Panc1 (cell line): Measurements from ENCODE around the gene FJX1. TPM values are rescaled to one million over a fixed set of nuclear protein-coding genes. Genes with fewer than 3 reads are reported as not detected.

ENCODE experiments used
- ATAC-seq: fragments of 200-7000 bp; cut with Tn5 transposase; 2 replicates; pipeline ENCODE4 v1.9.1; 2020; ENCODE audit warnings: mild to moderate bottlenecking, moderate library complexity
- BruUV-seq: library from RNA; stranded (reverse); fragments of 400-500 nt; replicated peaks from 2 replicates; lab custom pipeline; 2021; lab: Mats Ljungman, UMichigan
- CTCF ChIA-PET: fragments of 300-600 bp; sonication (Branson Sonifier 250); formaldehyde crosslinking; loops from one replicate; lab custom pipeline; 2022; ENCODE audit warnings: antibody characterized with exemption; lab: Charles Lee
- POLR2A ChIA-PET: fragments of 300-600 bp; sonication (Branson Sonifier 250); formaldehyde crosslinking; loops from one replicate; lab custom pipeline; 2022; ENCODE audit warnings: antibody characterized with exemption; lab: Charles Lee
- DNase-seq: peaks from one replicate; pipeline ENCODE4 v3.0.0-alpha.2; 2010; ENCODE audit warnings: low read depth, low spot score
- H3K27ac ChIP-seq: 2 replicates; pipeline ENCODE4 v1.5.1; 2011; ENCODE audit warnings: mild to moderate bottlenecking, low read length, inconsistent platforms
- H3K27me3 ChIP-seq: fragments of 200-500 bp; sonication (Bioruptor generic); 2 replicates; pipeline ENCODE4 v1.6.0; 2014; ENCODE audit warnings: low read length, inconsistent platforms; ENCODE audit not compliant: control insufficient read depth, insufficient read depth
- H3K36me3 ChIP-seq: fragments of 200-500 bp; sonication (Bioruptor generic); 2 replicates; pipeline ENCODE4 v1.5.1; 2014; ENCODE audit warnings: inconsistent platforms, mild to moderate bottlenecking, low read length, moderate library complexity; ENCODE audit not compliant: control insufficient read depth, insufficient read depth
- H3K4me1 ChIP-seq: 2 replicates; pipeline ENCODE4 v1.5.1; 2011; ENCODE audit warnings: inconsistent platforms, mild to moderate bottlenecking, low read length, moderate library complexity; ENCODE audit not compliant: control insufficient read depth, insufficient read depth
- H3K4me3 ChIP-seq, 2 experiments: 2 replicates each; pipeline ENCODE4 v1.5.1; 2011 to 2012; ENCODE audit warnings: low read depth in 2 of 2, low read length in 2 of 2, mild to moderate bottlenecking in 2 of 2, inconsistent platforms in 1 of 2, moderate library complexity in 1 of 2
- H3K9me3 ChIP-seq: fragments of 200-500 bp; sonication (Bioruptor generic); 2 replicates; pipeline ENCODE4 v1.5.1; 2014; ENCODE audit warnings: low read depth, mild to moderate bottlenecking, inconsistent platforms, low read length, moderate library complexity; ENCODE audit not compliant: control insufficient read depth, insufficient read depth
- POLR2AphosphoS5 ChIP-seq: IDR thresholded peaks from 2 replicates; pipeline ENCODE4 v1.6.1; 2012; ENCODE audit warnings: mild to moderate bottlenecking, low read depth, low read length, moderate library complexity
- SIN3A ChIP-seq: IDR thresholded peaks from 2 replicates; pipeline ENCODE4 v1.6.1; 2012; ENCODE audit warnings: low read depth, mild to moderate bottlenecking, low read length, moderate library complexity, borderline replicate concordance; ENCODE audit not compliant: insufficient read depth
- TCF7L2 ChIP-seq: IDR thresholded peaks from 2 replicates; pipeline ENCODE4 v1.6.1; 2011; ENCODE audit warnings: mild to moderate bottlenecking, low read depth, low read length, inconsistent platforms
- in situ Hi-C: cut with HindIII; loops from 2 replicates; pipeline ENCODE4 v1.10.0; 2016; ENCODE audit warnings: low sequenced_read_pairs, low pct_unique_long_range_greater_than_20kb
- intact Hi-C: fragments of 100-400 bp; cut with micrococcal nuclease; formaldehyde crosslinking; loops from one replicate; pipeline ENCODE4 v1.10.0; 2022; ENCODE audit not compliant: unreplicated experiment
- total RNA-seq: library from RNA; stranded (reverse); gene quantifications from one replicate; pipeline ENCODE4 v1.2.1, GENCODE V29; 2021; ENCODE audit not compliant: unreplicated experiment
- TF ChIP-seq, protein P1 (sequence below): fragments of 450-650 bp; IDR thresholded peaks from 2 replicates; pipeline ENCODE4 v1.5.1; 2017; ENCODE audit warnings: mild to moderate bottlenecking
- TF ChIP-seq, protein P2 (sequence below), 2 experiments: IDR thresholded peaks; 2 replicates each; pipeline ENCODE4 v1.6.1; 2011 to 2012; ENCODE audit warnings: low read depth in 2 of 2, control low read depth in 1 of 2, low read length in 1 of 2, mild to moderate bottlenecking in 1 of 2, moderate library complexity in 1 of 2; ENCODE audit not compliant: insufficient read depth in 1 of 2

The FJX1 gene
- total RNA-seq, 1 experiment from 2014 or later = 31.1 TPM

DNA sequence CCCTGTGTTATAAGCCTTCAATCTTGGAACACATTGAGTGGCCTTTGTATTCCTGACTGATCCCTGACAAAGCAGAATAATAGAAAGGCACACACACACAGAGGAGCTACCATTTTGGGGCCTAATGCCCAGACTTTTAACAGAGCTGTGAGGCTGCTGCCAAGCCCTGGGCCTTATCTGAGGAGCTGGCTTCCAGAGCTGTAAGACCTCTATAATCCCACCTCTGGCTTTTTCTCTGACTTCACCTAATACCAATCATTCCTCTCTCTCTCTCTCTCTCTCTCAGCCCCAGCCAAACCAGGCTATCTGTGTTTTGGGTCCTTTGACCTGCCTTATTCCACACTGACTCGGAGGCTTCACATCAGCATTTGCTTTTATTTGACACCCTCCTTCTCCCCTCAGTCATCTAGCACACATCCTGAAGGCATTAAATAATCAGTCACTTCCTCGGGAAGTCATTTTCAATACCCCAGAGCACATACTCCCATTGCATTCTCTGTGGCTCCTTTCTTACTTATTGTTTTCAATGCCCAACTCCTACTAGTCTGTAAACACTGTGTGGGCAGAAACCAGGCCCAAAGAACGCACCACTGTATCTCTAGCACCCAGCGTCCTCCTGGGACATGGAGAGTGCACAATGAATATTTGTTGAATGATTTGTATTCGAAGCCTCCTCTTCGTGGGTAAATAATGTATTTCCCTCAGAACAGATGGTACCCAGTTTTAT is 23.1 kb downstream of the FJX1 start:
- ATAC-seq (no peak), DNase-seq (no peak)
- ChIA-PET CTCF (no interaction called here), POLR2A (no interaction called here)
- H3K36me3 ChIP-seq = no peaks in the 10 kb centered on the region
- H3K9me3 ChIP-seq = no peaks in the 10 kb centered on the region
- no peak overlapping the region for H3K27ac ChIP-seq
- no TSS peak for BruUV-seq
- H3K4me3 ChIP-seq = no peak overlapping the region
- H3K4me1 ChIP-seq = no peaks in the 10 kb centered on the region
- TF ChIP-seq, protein P1, sequence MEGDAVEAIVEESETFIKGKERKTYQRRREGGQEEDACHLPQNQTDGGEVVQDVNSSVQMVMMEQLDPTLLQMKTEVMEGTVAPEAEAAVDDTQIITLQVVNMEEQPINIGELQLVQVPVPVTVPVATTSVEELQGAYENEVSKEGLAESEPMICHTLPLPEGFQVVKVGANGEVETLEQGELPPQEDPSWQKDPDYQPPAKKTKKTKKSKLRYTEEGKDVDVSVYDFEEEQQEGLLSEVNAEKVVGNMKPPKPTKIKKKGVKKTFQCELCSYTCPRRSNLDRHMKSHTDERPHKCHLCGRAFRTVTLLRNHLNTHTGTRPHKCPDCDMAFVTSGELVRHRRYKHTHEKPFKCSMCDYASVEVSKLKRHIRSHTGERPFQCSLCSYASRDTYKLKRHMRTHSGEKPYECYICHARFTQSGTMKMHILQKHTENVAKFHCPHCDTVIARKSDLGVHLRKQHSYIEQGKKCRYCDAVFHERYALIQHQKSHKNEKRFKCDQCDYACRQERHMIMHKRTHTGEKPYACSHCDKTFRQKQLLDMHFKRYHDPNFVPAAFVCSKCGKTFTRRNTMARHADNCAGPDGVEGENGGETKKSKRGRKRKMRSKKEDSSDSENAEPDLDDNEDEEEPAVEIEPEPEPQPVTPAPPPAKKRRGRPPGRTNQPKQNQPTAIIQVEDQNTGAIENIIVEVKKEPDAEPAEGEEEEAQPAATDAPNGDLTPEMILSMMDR = no peak
- TF ChIP-seq, protein P2, sequence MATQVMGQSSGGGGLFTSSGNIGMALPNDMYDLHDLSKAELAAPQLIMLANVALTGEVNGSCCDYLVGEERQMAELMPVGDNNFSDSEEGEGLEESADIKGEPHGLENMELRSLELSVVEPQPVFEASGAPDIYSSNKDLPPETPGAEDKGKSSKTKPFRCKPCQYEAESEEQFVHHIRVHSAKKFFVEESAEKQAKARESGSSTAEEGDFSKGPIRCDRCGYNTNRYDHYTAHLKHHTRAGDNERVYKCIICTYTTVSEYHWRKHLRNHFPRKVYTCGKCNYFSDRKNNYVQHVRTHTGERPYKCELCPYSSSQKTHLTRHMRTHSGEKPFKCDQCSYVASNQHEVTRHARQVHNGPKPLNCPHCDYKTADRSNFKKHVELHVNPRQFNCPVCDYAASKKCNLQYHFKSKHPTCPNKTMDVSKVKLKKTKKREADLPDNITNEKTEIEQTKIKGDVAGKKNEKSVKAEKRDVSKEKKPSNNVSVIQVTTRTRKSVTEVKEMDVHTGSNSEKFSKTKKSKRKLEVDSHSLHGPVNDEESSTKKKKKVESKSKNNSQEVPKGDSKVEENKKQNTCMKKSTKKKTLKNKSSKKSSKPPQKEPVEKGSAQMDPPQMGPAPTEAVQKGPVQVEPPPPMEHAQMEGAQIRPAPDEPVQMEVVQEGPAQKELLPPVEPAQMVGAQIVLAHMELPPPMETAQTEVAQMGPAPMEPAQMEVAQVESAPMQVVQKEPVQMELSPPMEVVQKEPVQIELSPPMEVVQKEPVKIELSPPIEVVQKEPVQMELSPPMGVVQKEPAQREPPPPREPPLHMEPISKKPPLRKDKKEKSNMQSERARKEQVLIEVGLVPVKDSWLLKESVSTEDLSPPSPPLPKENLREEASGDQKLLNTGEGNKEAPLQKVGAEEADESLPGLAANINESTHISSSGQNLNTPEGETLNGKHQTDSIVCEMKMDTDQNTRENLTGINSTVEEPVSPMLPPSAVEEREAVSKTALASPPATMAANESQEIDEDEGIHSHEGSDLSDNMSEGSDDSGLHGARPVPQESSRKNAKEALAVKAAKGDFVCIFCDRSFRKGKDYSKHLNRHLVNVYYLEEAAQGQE (IDR thresholded peaks at IDR 0.05; ENCODE audit: insufficient read depth in 1 of 2, low read depth in 2 of 2, low read length in 1 of 2) = no peak
- TF ChIP-seq SIN3A = no peak
- TF ChIP-seq TCF7L2 = no peak
- TF ChIP-seq POLR2AphosphoS5 = no peak
- intact Hi-C loops = no loop called here
- H3K27me3 ChIP-seq = no peaks in the 10 kb centered on the region; the same call in 1 of the 2 replicates
- in situ Hi-C loops = no loop called here

DNA sequence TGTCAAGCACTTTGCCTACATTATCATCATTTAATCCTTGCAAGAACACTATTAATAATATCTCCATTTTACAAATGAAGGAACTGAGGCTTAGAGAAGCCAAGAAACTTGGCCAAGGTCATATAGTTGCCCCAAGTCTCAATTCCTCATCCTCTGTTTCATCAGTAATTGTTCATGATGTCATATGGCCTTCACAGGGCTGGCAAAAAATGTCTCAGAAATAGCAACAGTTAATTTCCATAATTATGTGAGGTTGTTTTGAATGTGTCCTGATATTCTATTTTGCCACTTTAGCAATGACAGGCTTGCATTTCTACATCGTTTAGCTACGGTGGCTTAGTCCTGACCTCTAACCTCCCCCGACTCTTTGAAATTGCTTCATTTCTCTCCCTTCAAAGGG is 23.7 kb downstream of the FJX1 start:
- in situ Hi-C loops (no loop called here), intact Hi-C loops (no loop called here)
- no peaks in the 10 kb centered on the region for H3K4me1 ChIP-seq
- no TSS peak for BruUV-seq
- H3K9me3 ChIP-seq = no peaks in the 10 kb centered on the region
- DNase-seq (no peak), ATAC-seq (no peak)
- TF ChIP-seq, protein P2 (IDR thresholded peaks at IDR 0.05; ENCODE audit: insufficient read depth in 1 of 2, low read depth in 2 of 2, low read length in 1 of 2) = no peak
- TF ChIP-seq TCF7L2 (no peak), POLR2AphosphoS5 (no peak), SIN3A (no peak)
- TF ChIP-seq, protein P1 = no peak
- ChIA-PET POLR2A (no interaction called here), CTCF (no interaction called here)
- no peak overlapping the region for H3K27ac ChIP-seq
- H3K4me3 ChIP-seq = no peak overlapping the region
- no peaks in the 10 kb centered on the region; the same call in 1 of the 2 replicates for H3K27me3 ChIP-seq
- H3K36me3 ChIP-seq = no peaks in the 10 kb centered on the region
